ENCODE results near the gene NOX5.

- TF ChIP-seq POLR2AphosphoS5 (IDR thresholded peaks at IDR 0.05; ENCODE audit: low read depth, low read length) (no peak), POLR2A (IDR thresholded peaks at IDR 0.05; ENCODE audit: low read depth, low read length) (no peak)
These were observed 32.6 kb upstream of the NOX5 start for GRCh38 chr15:68981941-68982340.

Data from GM12892 (cell line).